EL (cell line): ENCODE results near the gene HYI.
"Not testable (repeated sequence)": the region's sequence is repeated elsewhere in the genome, so short reads cannot be mapped to it uniquely, and the experiment has no call there.

ENCODE experiments used
- DNase-seq: peaks from one replicate; pipeline ENCODE4 v3.0.0-alpha.2; 2016

The HYI gene

GRCh38 chr1:43464681-43465504, 11.2 kb upstream of the HYI start:
- DNase-seq, result no peak

DNA sequence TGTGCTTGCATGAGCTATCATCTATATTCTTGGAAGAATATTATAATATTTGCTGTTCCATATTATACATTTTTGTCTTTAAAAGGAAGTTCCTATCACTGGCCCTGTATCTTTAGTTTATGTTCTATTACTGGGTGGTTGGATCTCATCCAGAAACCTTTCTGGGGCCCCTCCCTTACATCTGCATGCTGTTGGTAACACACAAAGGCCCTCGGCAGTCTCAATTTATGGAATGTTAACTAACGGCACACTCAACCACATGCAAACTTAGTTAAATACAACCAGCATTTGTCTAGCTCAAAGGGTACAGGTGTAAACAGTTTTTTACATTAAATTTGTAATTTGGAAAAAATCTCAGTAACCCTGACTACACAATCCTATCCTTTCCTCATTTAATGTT, 9.7 kb upstream of the HYI start:
- DNase-seq, result no peak

- no peak for DNase-seq
Observed at GRCh38 chr1:43460988-43461693, 7.4 kb upstream of the HYI start.

DNA sequence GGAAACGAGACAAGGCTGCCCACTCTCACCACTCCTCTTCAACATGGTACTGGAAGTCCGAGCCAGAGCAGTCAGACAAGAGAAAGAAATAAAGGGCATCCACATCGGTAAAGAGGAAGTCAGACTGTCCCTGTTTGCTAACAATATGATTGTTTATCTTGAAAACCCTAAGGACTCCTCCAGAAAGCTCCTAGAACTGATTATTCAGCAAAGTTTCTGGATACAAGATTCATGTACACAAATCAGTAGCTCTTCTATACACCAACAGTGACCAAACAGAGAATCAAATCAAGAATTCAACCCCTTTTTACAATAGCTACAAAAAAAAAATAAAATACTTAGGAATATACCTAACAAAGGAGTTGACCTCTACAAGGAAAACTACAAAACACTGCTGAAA, 4.6 kb upstream of the HYI start:
- DNase-seq, result not testable (repeated sequence)

DNA sequence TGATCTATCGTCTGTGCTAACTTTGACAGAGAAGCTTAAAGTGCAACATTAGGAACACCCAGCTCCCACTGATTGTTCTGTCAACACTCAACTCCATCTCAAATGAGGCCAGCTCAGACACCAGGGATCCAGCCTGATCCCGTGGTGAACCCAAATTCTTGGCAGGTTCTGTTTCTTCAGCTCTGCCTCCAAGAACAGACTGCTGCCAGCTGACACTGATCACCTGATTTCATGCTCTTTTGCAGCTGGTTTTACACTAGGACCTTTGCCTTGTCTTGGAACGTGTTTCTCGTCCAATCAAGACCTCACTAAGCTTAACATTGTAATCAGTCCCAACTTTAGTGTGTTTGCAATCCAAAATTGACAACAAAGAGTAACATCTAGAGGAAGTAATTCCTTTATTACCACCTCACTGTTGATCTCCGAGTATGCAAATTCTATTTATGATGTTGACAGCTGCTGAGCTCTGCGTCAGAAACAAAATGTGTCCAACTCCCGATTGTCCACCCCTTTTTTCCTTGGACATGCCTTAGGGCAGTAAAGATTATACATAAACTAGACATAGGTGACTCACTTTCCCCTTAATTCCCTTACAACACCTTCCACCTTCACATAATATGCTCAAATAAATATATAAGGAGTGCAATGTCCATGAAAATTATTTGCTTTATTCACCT, 1.6 kb upstream of the HYI start:
- DNase-seq, result no peak

GRCh38 chr1:43454270-43455011, 710 bp upstream of the HYI start:
- DNase-seq, result peak; percentile 80

DNA sequence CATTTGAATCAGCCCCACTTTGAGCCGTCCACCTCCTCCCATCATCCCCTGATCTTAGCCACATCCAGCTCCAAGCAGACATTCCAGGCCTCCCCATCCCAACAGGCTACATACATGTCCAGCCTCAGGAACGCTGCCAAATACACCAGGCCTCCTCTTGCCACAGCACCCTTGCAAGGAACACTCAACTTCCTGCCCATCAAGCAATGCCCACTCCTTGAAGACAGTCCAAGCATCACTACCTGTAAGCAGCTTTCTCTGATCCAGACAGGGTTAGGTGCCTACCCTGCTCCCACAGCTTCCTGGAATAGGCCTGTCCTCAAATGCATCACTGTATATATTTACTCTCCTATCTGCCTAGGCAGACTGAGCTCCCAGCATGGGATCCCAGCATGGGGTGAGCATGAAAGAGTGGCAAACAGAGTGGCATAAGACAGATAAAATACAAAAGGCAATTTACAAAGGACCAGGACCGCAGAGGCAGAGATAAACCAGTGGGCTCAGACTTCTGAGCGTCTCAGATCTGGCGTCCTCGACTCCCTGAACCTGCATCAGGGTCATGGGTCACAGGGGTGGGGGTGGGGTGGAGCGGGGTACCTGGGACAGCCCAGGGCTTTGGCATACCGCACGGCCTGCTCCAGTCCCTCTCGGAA, 816 bp downstream of the HYI start:
- peak; percentile 84 for DNase-seq

- no peak for DNase-seq
Observed at GRCh38 chr1:43451701-43452532, 1.8 kb downstream of the HYI start.

- DNase-seq, result no peak
Observed at GRCh38 chr1:43451157-43451591, 2.6 kb downstream of the HYI start.

DNA sequence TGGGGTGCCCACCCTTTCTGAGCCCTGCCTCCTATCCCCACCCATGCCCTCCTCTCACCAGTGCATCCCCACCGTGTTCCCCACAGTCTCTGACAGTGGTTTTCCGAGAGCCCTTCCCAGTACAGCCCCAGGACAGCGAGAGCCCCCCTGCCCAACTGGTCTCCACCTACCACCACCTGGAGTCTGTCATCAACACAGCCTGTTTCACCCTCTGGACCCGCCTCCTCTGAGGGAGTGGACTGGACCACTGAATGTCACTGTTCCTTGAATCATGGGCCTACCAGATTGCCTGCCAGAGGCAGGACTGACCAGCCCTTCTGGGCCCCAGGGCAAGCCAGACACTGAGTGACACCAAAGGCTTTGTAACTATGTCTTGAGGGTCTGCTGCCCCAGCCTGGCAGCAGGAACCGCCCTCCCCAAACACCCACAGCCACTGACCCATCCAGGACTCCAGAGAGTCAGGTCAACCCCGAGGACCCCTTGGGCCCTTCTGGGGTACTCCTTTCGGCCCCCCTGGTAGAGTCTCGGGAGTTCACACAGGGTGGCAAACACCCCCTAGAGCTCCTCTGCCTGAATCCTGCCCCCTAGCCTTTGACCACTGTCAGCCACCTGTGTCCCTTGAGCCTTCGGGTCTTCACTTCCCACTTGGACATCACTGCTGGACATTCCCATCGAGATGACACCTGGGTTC, 3.3 kb downstream of the HYI start:
- no peak for DNase-seq

DNA sequence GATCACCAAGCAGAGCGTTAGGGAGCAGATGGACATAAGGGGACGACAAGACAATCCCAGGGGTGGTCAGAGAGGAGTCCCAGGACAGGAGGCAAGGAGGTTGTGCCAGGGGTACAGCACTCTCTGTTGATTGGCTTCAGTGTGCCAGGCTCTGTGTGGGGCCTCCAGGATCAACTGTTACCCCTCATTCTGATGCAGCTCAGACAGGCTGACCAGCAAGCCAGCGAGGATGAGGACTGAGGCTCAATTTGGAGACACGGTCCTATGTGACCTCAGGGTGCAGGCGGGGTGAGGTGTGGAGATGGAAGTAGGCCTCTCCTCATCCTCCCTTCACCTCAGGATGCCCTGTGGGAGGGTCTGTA, 4.0 kb downstream of the HYI start:
- DNase-seq, result no peak

- no peak for DNase-seq
Observed at GRCh38 chr1:43448955-43449707, 4.6 kb downstream of the HYI start.

GRCh38 chr1:43447891-43448708, 5.6 kb downstream of the HYI start:
- DNase-seq, result no peak

DNA sequence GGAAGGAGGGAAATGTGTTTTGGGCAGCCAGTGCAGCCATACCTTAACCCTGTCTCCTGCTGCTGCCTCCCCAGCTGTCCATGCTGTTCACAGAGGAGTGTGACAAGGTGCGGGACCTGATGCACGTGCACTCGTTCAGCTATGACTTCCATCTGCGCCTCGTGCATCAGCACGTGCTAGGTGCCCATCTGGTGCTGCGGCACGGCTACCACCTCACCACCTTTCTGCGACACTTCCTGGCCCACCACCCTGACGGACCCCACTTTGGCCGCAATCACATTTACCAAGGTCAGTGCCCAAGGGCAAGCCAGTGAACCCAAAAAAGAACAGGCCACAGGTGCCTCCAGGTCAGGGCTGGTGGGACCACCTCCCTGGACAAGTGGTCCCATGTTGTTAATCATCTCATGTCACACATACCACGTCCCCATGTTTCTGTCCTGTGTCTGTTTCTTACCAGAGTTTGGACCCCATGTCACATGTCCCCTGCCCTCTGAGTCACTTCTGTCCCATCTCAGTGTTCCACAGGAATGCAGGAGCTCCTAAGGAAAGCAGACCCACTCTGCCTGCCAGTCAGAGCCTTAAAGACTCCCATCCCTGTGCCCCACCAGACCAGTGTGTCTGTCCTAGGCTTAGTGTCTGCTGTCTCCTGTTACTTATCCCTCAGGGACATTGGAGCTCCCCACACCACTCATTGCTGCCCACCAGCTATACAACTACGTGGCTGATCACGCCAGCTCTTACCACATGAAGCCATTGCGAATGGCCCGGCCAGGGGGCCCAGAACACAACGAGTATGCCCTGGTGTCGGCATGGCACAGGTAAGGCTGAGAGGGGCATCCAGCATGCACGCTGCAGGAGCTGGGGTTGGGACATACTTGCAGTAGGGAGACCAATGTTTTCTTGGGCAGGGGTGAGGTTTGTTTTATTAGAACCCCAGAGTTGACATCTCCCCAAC, 6.6 kb downstream of the HYI start:
- DNase-seq, result no peak

DNA sequence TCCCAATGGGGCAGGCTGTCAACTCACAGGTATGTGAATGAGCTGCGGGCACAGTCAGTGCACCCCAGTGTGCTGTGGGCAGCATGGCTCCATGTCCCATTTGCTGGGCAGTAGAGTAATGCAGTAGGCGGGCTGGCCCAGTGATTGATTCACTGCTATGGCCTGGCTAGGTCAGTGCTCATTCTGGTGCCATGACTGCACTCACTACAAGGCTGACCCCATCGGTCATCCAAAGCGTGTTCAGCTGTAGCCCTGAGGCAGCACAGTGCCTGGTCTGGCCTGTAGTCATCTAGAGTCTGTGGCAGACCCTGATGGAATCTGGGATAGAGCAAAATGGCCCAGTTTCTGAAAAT, 7.4 kb downstream of the HYI start:
- no peak for DNase-seq

DNA sequence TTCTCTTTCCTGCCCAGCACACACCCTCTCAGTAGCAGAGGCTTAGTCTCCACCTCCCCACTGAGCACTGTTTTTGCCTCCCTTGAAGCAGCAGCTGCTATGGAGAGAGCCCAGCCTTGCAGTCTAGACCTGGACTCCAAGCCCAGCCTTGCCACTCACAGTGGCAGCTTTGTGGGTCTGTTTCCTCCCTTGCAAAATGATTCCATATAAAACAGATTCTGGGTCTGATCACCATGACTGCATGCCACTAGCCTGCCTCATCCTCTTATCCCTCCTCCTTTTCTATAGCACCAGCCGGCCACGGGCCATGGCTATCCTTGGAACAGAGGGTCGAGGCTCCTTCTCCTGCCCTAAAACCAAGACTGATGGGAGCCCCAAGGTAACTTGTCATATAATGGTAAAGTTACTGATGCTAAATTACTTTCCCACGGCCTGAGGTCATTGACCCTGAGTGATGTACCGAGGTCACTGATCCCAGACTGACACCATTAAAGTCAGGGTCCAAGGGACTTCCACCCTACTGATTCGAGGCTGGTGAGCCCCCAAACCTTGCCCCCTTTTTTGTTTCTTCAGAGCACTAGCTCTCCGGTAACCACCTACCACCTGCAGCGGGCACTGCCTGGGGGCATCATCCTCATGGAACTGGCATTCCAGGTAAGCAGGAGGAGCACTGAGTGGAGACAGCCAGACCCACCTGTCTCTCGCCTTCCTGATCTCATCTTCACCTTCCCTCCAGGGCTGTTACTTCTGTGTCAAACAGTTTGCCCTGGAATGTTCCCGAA, 7.9 kb downstream of the HYI start:
- DNase-seq, result no peak

DNA sequence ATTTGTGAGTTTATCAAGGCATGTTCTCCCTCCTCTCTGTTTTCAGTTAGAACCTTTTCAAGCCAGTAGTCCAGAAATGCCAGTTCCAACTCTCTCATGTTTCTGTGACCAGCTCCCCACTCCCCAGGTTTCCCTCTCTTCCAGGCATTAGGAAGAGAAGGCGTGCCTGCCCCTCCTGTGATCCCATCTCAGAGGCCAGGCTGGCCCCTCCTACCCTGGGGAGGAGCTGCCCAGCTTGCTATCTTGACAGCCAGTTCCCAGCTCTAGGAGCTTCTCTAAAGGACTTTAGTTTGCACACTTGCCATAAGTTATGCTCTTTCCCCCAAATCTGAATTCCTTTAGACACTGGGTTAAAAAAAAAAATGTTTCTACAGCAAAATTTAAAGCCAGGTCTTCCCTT, 8.9 kb downstream of the HYI start:
- DNase-seq, result no peak
